ENCODE results near the gene UNCX.

DNA sequence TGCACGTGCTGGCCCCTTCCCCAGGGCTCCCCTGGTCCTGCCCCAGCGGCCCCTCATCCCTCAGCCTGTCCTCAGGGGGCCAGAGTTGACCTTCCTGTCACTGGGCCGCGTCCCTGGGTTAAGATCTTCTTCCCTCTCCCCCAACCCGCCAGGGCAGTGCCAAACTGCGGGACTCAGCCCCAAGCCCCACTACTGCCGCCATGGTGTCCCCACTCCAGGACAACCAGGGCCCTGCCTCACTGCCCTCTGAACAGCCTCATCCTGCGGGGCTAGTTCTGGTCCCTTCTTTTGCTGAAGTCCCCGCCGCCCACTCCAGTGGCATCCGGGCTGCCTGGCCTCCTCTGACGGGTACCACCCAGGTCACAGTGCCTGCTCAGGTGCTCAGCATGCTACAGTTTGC lies 37.5 kb downstream of the UNCX start:
- TF ChIP-seq, protein P1, sequence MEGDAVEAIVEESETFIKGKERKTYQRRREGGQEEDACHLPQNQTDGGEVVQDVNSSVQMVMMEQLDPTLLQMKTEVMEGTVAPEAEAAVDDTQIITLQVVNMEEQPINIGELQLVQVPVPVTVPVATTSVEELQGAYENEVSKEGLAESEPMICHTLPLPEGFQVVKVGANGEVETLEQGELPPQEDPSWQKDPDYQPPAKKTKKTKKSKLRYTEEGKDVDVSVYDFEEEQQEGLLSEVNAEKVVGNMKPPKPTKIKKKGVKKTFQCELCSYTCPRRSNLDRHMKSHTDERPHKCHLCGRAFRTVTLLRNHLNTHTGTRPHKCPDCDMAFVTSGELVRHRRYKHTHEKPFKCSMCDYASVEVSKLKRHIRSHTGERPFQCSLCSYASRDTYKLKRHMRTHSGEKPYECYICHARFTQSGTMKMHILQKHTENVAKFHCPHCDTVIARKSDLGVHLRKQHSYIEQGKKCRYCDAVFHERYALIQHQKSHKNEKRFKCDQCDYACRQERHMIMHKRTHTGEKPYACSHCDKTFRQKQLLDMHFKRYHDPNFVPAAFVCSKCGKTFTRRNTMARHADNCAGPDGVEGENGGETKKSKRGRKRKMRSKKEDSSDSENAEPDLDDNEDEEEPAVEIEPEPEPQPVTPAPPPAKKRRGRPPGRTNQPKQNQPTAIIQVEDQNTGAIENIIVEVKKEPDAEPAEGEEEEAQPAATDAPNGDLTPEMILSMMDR (IDR thresholded peaks at IDR 0.05), result no peak
- TF ChIP-seq POLR2A (IDR thresholded peaks at IDR 0.05; ENCODE audit: low read depth) (no peak), POLR2AphosphoS5 (IDR thresholded peaks at IDR 0.05) (no peak)
